ENCODE data around the gene AGPAT1. TPM values are rescaled to one million over a fixed set of nuclear protein-coding genes. Genes with fewer than 3 reads are reported as not detected.

AGPAT1 gene
- polyA plus RNA-seq, 3 donors from 2014 or later, result 14.9 to 24.3 (median 17.2) TPM

DNA sequence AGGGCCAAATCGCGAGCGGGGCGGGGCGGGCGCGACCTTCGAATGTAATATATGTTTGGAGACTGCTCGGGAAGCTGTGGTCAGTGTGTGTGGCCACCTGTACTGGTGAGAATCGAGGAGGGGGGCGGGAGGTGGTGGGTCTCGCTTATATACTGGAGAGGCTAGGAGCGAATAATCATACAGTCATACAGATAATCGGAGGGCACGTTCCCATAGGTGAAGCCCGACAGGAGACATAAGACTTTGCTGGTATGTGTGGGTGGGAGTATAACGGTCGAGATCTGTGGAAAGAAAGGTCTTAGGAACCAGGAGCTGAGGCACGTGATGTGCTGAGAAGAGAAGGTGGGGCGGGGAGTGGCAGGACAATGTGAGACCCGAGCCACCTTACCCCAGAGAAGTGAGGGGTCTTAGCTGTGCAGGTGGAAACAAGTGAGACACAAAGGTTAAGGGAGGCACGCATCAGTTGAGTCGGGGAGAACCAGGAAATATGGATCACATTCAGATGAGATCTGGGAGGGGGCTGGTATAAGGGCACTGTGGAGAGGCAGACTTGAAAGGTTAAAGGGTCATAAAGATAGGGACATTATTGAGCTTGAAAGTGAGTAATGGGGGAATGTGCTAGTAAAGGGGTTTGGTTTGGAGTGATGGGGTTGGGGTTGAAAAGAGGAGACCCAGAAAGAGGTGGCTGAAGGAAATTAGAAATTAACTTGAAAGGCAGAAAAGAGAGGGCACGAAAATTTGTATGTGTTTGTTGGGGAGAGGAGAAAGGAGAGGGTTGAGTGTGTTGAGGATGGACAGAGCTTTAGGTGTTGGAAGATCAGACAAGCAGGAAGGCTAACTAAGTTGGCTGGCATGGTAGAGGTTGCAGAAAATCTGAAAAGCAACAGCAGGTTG lies 2.9 kb upstream of the AGPAT1 start:
- Mint-ChIP-seq H3K36me3 (peaks cover 4 to 10% (median 6%) of the 10 kb centered on the region in 3 donors), H3K4me3 (peak overlapping the region; percentile 85 to 99 (median 91)), H3K27ac (peak overlapping the region; percentile 94 to 100 (median 98)), H3K27me3 (ENCODE audit: low read depth in 3 of 3) (peaks cover 8 to 11% (median 9%) of the 10 kb centered on the region in 3 donors), H3K9me3 (no peaks in the 10 kb centered on the region), H3K4me1 (peaks cover 63 to 65% of the 10 kb centered on the region in 2 donors)
- no peak for DNase-seq

DNA sequence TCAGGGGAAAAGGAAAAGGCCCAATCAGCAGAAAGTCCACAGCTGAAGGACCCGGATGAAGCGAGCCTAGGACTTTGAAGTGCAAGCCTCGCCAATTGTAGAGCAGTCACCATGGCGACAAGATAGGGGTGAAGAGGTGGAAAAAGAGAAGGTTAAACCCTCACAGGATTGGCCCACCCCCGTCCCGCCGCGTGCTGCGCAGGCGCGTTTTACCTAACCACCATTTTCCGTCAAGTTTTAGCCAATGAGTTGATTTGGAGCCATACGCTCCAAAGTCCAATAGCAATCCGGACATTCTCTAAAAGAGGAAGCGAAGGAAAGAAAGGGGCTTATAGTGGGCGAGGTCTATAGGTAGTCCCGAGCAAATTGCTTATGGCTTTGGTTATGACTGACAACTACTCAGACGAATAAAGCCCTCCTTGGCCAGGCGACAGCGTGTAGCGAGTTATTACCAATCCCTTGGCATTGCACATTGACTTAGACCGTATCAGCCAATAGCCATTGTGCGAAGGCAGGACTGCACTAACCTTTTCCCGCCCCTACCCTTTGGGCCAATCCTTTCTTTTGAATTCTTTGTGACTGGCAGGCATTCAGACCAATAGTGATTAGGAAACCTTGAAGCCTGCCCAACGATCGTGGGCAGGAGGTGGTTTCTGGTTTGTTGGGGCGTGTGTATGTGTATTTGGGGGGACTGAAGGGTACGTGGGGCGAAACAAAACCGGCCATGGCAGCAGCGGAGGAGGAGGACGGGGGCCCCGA lies 2.1 kb upstream of the AGPAT1 start, which contains the start of gene RNF5:
Gene RNF5, plus strand, starts transcription at position 618 of the 759 bp plus-strand sequence. Its CDS starts 107 bp downstream, at position 725.
- peak; percentile 97 to 98 (median 98) for DNase-seq
- Mint-ChIP-seq H3K9me3 (no peaks in the 10 kb centered on the region), H3K36me3 (peaks cover 4 to 10% (median 6%) of the 10 kb centered on the region in 3 donors), H3K4me1 (peaks cover 66 to 67% of the 10 kb centered on the region in 2 donors), H3K27me3 (ENCODE audit: low read depth in 3 of 3) (peaks cover 8 to 11% (median 9%) of the 10 kb centered on the region in 3 donors), H3K4me3 (peak within 1 kb of the TSS; percentile 85 to 99 (median 91)), H3K27ac (peak within 1 kb of the TSS; percentile 94 to 100 (median 98))

DNA sequence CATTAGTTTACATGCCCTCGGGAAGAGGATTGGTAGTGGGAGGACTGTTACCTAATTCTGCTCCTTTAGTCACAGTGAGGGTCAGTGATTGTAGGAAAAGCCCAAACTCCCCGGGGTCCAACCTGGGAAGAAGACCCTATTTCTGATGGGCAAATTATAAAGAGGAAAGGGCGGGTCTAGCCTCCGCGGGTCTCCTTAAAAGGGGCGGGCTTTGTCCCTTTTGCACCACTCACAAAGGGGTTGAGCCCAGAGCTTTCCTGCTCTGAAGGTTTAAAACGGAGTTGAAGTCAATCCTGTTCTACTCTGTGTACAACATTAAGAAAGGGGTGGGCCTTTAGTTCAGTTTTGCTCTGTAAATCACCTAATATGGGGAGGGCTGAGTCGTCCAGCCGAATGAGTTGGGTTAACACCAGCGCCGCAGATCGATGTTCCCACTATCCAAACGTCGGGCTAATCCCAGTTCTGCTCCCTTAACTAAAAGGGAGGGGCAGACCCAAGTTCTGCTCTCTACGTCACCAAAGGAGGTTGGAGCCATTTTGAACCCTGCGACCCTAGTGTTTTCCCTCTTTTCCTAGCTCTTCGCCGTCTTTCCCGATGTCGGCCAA lies 1.4 kb upstream of the AGPAT1 start:
- peak overlapping the region; percentile 94 to 100 (median 98) for H3K27ac Mint-ChIP-seq
- H3K27me3 Mint-ChIP-seq (ENCODE audit: low read depth in 3 of 3), result peaks cover 8 to 11% (median 9%) of the 10 kb centered on the region in 3 donors
- peak overlapping the region; percentile 85 to 99 (median 91) for H3K4me3 Mint-ChIP-seq
- DNase-seq, result no peak
- H3K9me3 Mint-ChIP-seq, result no peaks in the 10 kb centered on the region
- H3K36me3 Mint-ChIP-seq, result peaks cover 4 to 10% (median 6%) of the 10 kb centered on the region in 3 donors
- peaks cover 66 to 72% of the 10 kb centered on the region in 2 donors for H3K4me1 Mint-ChIP-seq

DNA sequence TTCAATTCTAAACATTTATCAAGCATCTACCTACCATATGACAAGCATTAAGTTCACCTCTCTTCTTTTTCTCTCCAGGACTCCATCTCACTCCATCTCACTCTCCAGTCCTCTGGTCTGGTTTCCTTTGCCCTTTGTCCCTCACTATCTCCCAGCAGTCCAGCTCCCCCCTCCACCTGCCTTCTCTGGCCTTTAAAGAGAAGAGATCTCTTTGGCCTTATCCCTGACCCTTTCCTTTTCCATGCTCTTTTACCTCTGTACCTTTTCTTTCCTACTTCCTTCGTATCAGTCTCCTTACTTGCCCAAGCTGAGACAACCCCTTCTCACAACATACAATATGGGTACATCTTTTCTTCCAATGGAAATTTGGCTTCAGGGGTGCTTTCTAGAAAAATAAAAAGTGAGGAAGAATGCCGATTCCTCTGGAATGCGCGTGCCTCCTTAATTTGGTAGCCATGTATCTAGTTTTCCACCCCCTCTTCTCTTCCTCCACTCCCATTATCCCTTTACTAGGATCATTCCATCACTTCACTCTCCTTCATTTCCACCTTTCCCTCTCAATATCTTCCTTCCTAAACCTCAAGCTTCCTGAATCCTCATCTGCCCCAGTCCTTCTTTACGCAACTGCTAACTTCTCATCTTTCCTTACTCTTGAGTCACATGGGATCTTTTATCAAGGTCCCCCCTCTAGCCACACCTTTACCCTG lies 745 bp upstream of the AGPAT1 start:
- Mint-ChIP-seq H3K4me1 (peaks cover 66 to 72% of the 10 kb centered on the region in 2 donors), H3K36me3 (peaks cover 4 to 10% (median 6%) of the 10 kb centered on the region in 3 donors), H3K27me3 (ENCODE audit: low read depth in 3 of 3) (peaks cover 8 to 11% (median 9%) of the 10 kb centered on the region in 3 donors), H3K9me3 (no peaks in the 10 kb centered on the region), H3K27ac (peak overlapping the region; percentile 94 to 100 (median 98)), H3K4me3 (peak overlapping the region; percentile 85 to 99 (median 91))
- DNase-seq, result no peak

DNA sequence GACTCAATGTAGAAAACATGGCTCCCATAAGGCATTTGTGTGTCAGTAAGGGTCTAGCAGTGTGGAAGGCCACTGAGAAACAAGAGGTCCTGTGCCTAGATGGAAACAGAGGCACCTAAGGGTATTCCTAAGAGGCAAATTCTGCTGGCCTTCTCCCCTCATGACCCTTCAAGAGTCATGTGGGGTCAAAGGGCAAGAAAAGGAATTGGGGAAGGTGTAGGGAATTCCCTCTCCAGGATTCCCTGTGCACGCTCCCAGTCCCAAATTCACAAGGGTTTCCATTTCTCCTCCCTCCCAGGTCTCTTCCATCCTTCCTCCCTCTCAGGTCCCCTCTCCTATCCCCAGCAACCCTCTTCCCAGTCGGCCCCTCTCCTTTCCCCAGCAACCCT lies 568 bp downstream of the AGPAT1 start:
- Mint-ChIP-seq H3K4me1 (peaks cover 58 to 66% of the 10 kb centered on the region in 2 donors), H3K27ac (peak overlapping the region; percentile 70 to 100 (median 92)), H3K27me3 (ENCODE audit: low read depth in 3 of 3) (peaks cover 8 to 11% (median 10%) of the 10 kb centered on the region in 3 donors), H3K36me3 (peaks cover 2 to 7% (median 2%) of the 10 kb centered on the region in 3 donors), H3K4me3 (peak overlapping the region; percentile 85 to 99 (median 91)), H3K9me3 (no peaks in the 10 kb centered on the region)
- no peak for DNase-seq

DNA sequence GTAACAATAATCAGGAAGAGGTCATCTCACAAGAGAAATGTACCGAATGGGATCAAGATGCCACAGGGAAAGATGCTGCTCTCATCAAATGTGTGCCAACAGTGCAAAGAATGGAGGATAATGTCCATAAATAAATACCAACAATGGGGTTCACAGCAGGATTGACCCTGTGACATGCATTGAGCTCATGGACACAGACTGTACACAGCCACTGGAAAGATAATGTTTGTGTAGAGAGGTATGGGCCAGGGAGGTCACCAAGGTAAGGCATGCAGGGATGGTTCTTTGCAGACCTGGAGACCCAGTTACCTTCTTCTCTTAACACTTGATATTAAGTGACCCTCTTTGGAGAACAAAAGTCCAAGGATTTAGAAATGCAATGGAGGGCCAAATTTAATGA lies 1.5 kb downstream of the AGPAT1 start:
- peak overlapping the region in 5 of 6 donors; percentile 30 to 89 (median 73) for H3K27ac Mint-ChIP-seq
- H3K9me3 Mint-ChIP-seq, result no peaks in the 10 kb centered on the region
- H3K27me3 Mint-ChIP-seq (ENCODE audit: low read depth in 3 of 3), result peaks cover 10 to 12% (median 10%) of the 10 kb centered on the region in 3 donors
- H3K36me3 Mint-ChIP-seq, result peaks cover 5 to 13% (median 10%) of the 10 kb centered on the region in 3 donors
- H3K4me1 Mint-ChIP-seq, result peaks cover 51 to 58% of the 10 kb centered on the region in 2 donors
- H3K4me3 Mint-ChIP-seq, result peak overlapping the region; percentile 74 to 94 (median 86)
- DNase-seq, result no peak

DNA sequence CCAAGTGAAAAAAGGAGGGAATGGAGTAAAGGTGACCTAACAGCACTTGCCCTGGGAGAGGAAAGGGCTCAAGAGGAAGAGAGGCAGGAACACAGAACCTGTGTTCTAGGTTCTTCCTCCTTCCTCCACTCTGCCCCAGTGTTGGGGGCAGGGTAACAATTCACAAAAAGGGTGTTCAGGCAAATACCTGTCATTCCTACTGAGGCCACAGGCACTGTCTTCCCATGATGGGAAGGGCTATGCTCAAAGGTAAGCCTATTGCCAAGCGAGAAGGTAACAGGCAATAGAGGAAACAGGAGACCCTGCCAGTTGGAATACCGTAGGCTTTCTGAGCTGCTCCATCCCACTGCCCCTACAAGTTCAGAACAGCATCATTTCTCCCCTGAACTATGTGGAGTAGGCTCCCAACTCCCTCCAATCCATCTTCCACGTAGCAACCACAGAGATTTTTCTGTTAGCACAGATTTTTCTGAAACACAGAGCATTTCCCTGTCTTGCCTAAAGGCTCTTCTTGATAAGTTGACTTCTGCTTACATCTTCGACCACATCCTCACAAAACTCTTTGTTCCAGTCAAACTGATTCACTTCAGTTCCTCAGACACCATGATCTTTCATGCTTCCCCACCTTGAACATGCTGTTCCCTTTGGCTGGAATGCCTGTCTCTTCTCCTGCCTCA lies 2.7 kb downstream of the AGPAT1 start:
- peak overlapping the region in 1 of 5 donors; percentile 1 for H3K4me3 Mint-ChIP-seq
- peaks cover 10 to 11% (median 10%) of the 10 kb centered on the region in 3 donors for H3K27me3 Mint-ChIP-seq (ENCODE audit: low read depth in 3 of 3)
- no peaks in the 10 kb centered on the region for H3K9me3 Mint-ChIP-seq
- DNase-seq, result no peak
- peaks cover 5 to 20% (median 10%) of the 10 kb centered on the region in 3 donors for H3K36me3 Mint-ChIP-seq
- H3K27ac Mint-ChIP-seq, result peak overlapping the region in 4 of 6 donors; percentile 4 to 79 (median 34)
- peaks cover 41 to 47% of the 10 kb centered on the region in 2 donors for H3K4me1 Mint-ChIP-seq

DNA sequence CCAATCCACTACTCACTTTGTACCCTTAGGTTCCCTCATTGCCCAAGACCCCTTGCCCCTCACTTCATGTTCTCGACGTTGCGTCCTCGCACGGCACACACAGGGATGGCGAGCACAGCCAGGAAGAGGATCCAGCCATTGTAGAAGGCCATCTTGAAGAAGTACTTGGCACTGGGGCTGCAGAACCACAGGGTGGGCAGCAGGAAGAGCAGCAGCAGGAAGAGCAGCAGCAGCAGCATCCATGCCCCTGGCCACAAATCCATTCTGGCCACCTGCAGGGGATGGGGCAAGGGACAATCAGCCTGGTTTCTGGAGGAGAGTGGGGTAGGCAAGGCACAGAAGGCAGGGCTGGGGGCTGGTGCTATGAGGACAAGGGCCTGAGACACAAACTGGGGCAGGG lies 4.7 kb downstream of the AGPAT1 start:
- Mint-ChIP-seq H3K27ac (no peak overlapping the region), H3K36me3 (peaks cover 11 to 27% (median 18%) of the 10 kb centered on the region in 3 donors), H3K9me3 (no peaks in the 10 kb centered on the region), H3K4me1 (peaks cover 23 to 28% of the 10 kb centered on the region in 2 donors), H3K4me3 (no peak overlapping the region), H3K27me3 (ENCODE audit: low read depth in 3 of 3) (peaks cover 3 to 4% (median 3%) of the 10 kb centered on the region in 3 donors)
- no peak for DNase-seq

DNA sequence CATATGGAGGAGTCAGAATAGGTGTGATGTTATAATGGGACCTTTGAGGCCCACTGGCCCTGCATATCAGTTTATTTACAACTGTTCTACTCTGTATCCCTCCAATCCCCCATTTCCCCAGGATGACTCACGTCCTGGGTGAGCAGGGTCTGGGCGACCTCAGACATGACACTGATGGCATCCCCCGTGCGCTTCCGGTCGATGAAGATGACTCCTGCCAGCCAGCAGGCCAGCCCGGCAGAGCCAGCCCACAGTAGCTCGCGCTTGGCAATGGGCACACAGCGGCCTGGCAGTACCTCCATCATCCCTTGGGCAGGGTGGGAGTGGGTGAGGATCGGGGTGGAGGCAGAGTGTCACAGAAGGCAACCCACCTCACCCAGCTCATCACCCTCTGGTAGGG lies 5.6 kb downstream of the AGPAT1 start:
- H3K4me3 Mint-ChIP-seq, result no peak overlapping the region

DNA sequence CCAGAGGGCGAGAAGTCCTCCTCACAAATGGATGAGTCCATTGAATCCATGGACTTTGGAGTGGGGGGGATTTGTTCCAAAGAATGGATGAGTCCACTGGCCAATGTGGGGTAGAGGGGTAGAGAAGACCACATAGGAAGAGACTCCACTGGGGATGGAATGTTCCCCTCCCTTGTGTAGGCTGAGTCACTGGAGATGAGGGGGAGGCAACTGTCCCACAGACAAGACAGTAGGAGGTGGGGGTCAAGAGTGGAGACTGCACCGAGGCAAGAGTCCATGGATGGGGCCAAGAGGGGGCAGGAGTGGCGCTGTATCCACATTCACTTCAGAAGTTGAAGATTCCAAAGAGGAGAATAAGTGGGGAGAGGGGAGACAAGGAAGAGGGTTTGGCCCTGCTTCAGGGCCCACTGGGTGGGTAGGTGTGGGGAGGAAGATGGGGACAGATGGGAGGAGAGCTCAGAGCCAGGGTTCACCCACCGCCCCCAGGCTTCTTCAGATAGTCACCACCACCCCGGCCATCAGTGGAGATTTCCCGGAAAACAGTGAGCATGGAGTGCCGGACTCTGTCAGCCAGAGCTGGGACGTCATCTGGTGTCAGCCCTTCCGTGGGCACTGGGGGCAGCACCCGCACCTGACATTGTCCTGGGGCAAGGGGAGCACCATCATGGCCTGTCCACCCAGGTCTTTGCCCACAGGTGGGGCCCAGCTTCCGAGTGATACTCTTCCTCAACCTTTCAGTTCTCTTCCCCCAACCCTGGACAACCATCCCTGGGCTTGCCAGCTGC lies 6.9 kb downstream of the AGPAT1 start:
- Mint-ChIP-seq H3K36me3 (peaks cover 11 to 31% (median 18%) of the 10 kb centered on the region in 3 donors), H3K4me1 (peaks cover 4 to 9% of the 10 kb centered on the region in 2 donors), H3K27ac (no peak overlapping the region), H3K4me3 (no peak overlapping the region), H3K9me3 (no peaks in the 10 kb centered on the region), H3K27me3 (ENCODE audit: low read depth in 3 of 3) (peaks cover 3 to 4% (median 3%) of the 10 kb centered on the region in 3 donors)
- no peak for DNase-seq

More for the DNA sequence above, 5.6 kb downstream of the AGPAT1 start:
- Mint-ChIP-seq H3K36me3 (peaks cover 11 to 31% (median 18%) of the 10 kb centered on the region in 3 donors), H3K27me3 (ENCODE audit: low read depth in 3 of 3) (peaks cover 3 to 4% (median 3%) of the 10 kb centered on the region in 3 donors), H3K9me3 (no peaks in the 10 kb centered on the region), H3K27ac (no peak overlapping the region), H3K4me1 (peaks cover 17 to 22% of the 10 kb centered on the region in 2 donors)
- DNase-seq, result no peak

DNA sequence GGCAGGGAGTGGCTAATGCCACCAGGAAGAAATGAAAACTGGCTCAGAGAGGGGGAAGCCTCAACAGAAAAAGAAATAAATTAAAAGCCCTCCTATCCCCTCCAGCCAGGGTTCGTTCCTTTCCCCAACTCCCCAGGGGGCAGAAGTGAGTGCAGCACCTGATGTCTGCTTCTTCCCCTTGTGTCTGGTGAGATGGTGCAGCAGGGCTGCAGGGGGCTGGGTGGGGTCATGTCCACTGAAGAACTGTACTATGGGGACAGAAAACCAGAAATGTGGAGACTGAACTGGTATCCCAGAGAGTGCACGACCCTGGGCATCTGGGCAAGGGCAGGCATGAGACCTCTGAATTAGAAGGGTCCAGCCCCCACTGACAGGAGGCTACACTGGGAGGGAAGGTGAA lies 7.5 kb downstream of the AGPAT1 start:
- Mint-ChIP-seq H3K27me3 (ENCODE audit: low read depth in 3 of 3) (peaks cover 3 to 4% (median 3%) of the 10 kb centered on the region in 3 donors), H3K4me1 (peaks cover 0 to 5% of the 10 kb centered on the region in 2 donors), H3K27ac (no peak overlapping the region), H3K36me3 (peaks cover 11 to 31% (median 18%) of the 10 kb centered on the region in 3 donors), H3K4me3 (no peak overlapping the region), H3K9me3 (no peaks in the 10 kb centered on the region)
- DNase-seq, result no peak

Measured in immature natural killer cell (primary cell).